ENCODE measurements around the gene NKX2-4.
"Not testable (repeated sequence)": the region's sequence is repeated elsewhere in the genome, so short reads cannot be mapped to it uniquely, and the experiment has no call there.

Gene NKX2-4

GRCh38 chr20:21397341-21398108 lies at the start of gene NKX2-4:
Gene NKX2-4, minus strand, starts transcription at chr20:21397526. Its CDS starts 127 bp downstream, at chr20:21397399.
- DNase-seq, result no peak

GRCh38 chr20:21437816-21438215 lies 40.5 kb upstream of the NKX2-4 start:
- no peak for DNase-seq

- no peak for DNase-seq
Observed at GRCh38 chr20:21437248-21437647, 39.9 kb upstream of the NKX2-4 start.

- no peak for DNase-seq
Observed at GRCh38 chr20:21436205-21436604, 38.9 kb upstream of the NKX2-4 start.

GRCh38 chr20:21435576-21435975 lies 38.2 kb upstream of the NKX2-4 start:
- peak; percentile 30 for DNase-seq

- peak; percentile 6 for DNase-seq
Observed at GRCh38 chr20:21433329-21433890, 36.1 kb upstream of the NKX2-4 start.

GRCh38 chr20:21432911-21433310 lies 35.6 kb upstream of the NKX2-4 start:
- DNase-seq, result no peak

- DNase-seq, result peak; percentile 22
Observed at GRCh38 chr20:21430020-21430419, 32.7 kb upstream of the NKX2-4 start.

- DNase-seq, result no peak
Observed at GRCh38 chr20:21424846-21425245, 27.5 kb upstream of the NKX2-4 start.

GRCh38 chr20:21423712-21424111 lies 26.4 kb upstream of the NKX2-4 start:
- DNase-seq, result not testable (repeated sequence)

GRCh38 chr20:21421601-21422236 lies 24.4 kb upstream of the NKX2-4 start:
- DNase-seq, result no peak

- DNase-seq, result not testable (repeated sequence)
Observed at GRCh38 chr20:21419147-21419546, 21.8 kb upstream of the NKX2-4 start.

- DNase-seq, result peak; percentile 6
Observed at GRCh38 chr20:21413996-21414395, 16.7 kb upstream of the NKX2-4 start.

- no peak for DNase-seq
Observed at GRCh38 chr20:21411725-21412124, 14.4 kb upstream of the NKX2-4 start.

GRCh38 chr20:21399005-21399475 lies 1.7 kb upstream of the NKX2-4 start:
- DNase-seq, result no peak

GRCh38 chr20:21398109-21399004 lies 1.0 kb upstream of the NKX2-4 start:
- no peak for DNase-seq

GRCh38 chr20:21396599-21397340 lies 556 bp downstream of the NKX2-4 start:
- no peak for DNase-seq

- no peak for DNase-seq
Observed at GRCh38 chr20:21395666-21396598, 1.4 kb downstream of the NKX2-4 start.

GRCh38 chr20:21395051-21395665 lies 2.2 kb downstream of the NKX2-4 start:
- DNase-seq, result no peak

- no peak for DNase-seq
Observed at GRCh38 chr20:21394551-21394950, 2.8 kb downstream of the NKX2-4 start.

All from NCI-H69 (cell line).